MCF 10A (cell line): Measurements from ENCODE around the gene ANO2. TPM values are rescaled to one million over a fixed set of nuclear protein-coding genes. Genes with fewer than 3 reads are reported as not detected.

ENCODE experiments used
- BruUV-seq: library from RNA; stranded (reverse); fragments of 400-500 nt; replicated peaks from 2 replicates; lab custom pipeline; 2021; lab: Mats Ljungman, UMichigan
- CTCF ChIA-PET: fragments of 300-600 bp; sonication (Branson Sonifier 250); formaldehyde crosslinking; extraction: SDS; loops from one replicate; lab custom pipeline; 2021; ENCODE audit warnings: antibody characterized with exemption, inconsistent platforms; lab: Yijun Ruan, JAX
- POLR2A ChIA-PET: fragments of 300-600, 350-650 bp; sonication (Branson Sonifier 250); formaldehyde crosslinking; extraction: SDS; loops from one replicate; lab custom pipeline; 2020; ENCODE audit warnings: antibody characterized with exemption, inconsistent platforms; lab: Yijun Ruan, JAX
- DNase-seq: peaks from one replicate; pipeline ENCODE4 v3.0.0-alpha.2; 2018; ENCODE audit not compliant: unreplicated experiment
- H3K27ac Mint-ChIP-seq: one replicate; pipeline ENCODE4 v1.8.0; 2022; ENCODE audit warnings: mild to moderate bottlenecking, low read depth, mixed read lengths; ENCODE audit not compliant: unreplicated experiment
- H3K27me3 Mint-ChIP-seq: one replicate; pipeline ENCODE4 v1.8.0; 2022; ENCODE audit warnings: mixed read lengths; ENCODE audit not compliant: insufficient read depth, unreplicated experiment
- H3K36me3 Mint-ChIP-seq: one replicate; pipeline ENCODE4 v1.8.0; 2022; ENCODE audit warnings: mild to moderate bottlenecking, moderate library complexity, mixed read lengths; ENCODE audit not compliant: insufficient read depth, unreplicated experiment
- H3K4me1 Mint-ChIP-seq: one replicate; pipeline ENCODE4 v1.8.0; 2022; ENCODE audit warnings: mixed read lengths; ENCODE audit not compliant: insufficient read depth, unreplicated experiment
- H3K4me3 Mint-ChIP-seq: one replicate; pipeline ENCODE4 v1.8.0; 2022; ENCODE audit warnings: mild to moderate bottlenecking, moderate library complexity, mixed read lengths; ENCODE audit not compliant: unreplicated experiment
- H3K9me3 Mint-ChIP-seq: one replicate; pipeline ENCODE4 v1.8.0; 2022; ENCODE audit warnings: mixed read lengths; ENCODE audit not compliant: unreplicated experiment
- intact Hi-C: fragments of 100-400 bp; cut with micrococcal nuclease; formaldehyde crosslinking; loops from 2 replicates; pipeline ENCODE4 v1.14.1; 2022
- total RNA-seq: library from RNA; stranded (reverse); gene quantifications from 2 replicates; pipeline ENCODE4 v1.2.3, GENCODE V29; 2022
- TF ChIP-seq, protein P1 (sequence below): fragments of 200-600 bp; IDR thresholded peaks from one replicate; pipeline ENCODE4 v1.8.0; 2022; ENCODE audit warnings: antibody characterized with exemption, mild to moderate bottlenecking; ENCODE audit not compliant: unreplicated experiment

Gene ANO2
- total RNA-seq, 1 experiment from 2014 or later: not detected

GRCh38 chr12:5522432-5523335, 422.4 kb downstream of the ANO2 start:
- DNase-seq: no peak
- intact Hi-C loops: no loop called here
- no TSS peak for BruUV-seq
- Mint-ChIP-seq H3K4me3 (no peak overlapping the region), H3K36me3 (peaks cover 12% of the 10 kb centered on the region), H3K9me3 (peaks cover 25% of the 10 kb centered on the region), H3K27ac (no peak overlapping the region), H3K27me3 (no peaks in the 10 kb centered on the region), H3K4me1 (no peaks in the 10 kb centered on the region)
- ChIA-PET POLR2A (no interaction called here), CTCF (no interaction called here)
- TF ChIP-seq, protein P1, sequence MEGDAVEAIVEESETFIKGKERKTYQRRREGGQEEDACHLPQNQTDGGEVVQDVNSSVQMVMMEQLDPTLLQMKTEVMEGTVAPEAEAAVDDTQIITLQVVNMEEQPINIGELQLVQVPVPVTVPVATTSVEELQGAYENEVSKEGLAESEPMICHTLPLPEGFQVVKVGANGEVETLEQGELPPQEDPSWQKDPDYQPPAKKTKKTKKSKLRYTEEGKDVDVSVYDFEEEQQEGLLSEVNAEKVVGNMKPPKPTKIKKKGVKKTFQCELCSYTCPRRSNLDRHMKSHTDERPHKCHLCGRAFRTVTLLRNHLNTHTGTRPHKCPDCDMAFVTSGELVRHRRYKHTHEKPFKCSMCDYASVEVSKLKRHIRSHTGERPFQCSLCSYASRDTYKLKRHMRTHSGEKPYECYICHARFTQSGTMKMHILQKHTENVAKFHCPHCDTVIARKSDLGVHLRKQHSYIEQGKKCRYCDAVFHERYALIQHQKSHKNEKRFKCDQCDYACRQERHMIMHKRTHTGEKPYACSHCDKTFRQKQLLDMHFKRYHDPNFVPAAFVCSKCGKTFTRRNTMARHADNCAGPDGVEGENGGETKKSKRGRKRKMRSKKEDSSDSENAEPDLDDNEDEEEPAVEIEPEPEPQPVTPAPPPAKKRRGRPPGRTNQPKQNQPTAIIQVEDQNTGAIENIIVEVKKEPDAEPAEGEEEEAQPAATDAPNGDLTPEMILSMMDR: no peak

GRCh38 chr12:5521456-5522325, 423.4 kb downstream of the ANO2 start:
- Mint-ChIP-seq H3K27ac (no peak overlapping the region), H3K4me1 (no peaks in the 10 kb centered on the region), H3K36me3 (peaks cover 12% of the 10 kb centered on the region), H3K27me3 (no peaks in the 10 kb centered on the region), H3K4me3 (no peak overlapping the region), H3K9me3 (peaks cover 25% of the 10 kb centered on the region)
- TF ChIP-seq, protein P1: no peak
- CTCF ChIA-PET: interaction anchor here (1.0 kb wide), 1 partner anchor 11 kb away, joined by 4 read pairs; no protein-coding TSS in a partner anchor
- POLR2A ChIA-PET: no interaction called here
- intact Hi-C loops: no loop called here
- BruUV-seq: no TSS peak
- DNase-seq: no peak

GRCh38 chr12:5520831-5521230, 424.2 kb downstream of the ANO2 start:
- Mint-ChIP-seq H3K4me3 (no peak overlapping the region), H3K9me3 (peaks cover 22% of the 10 kb centered on the region), H3K27me3 (no peaks in the 10 kb centered on the region), H3K36me3 (peaks cover 12% of the 10 kb centered on the region), H3K4me1 (no peaks in the 10 kb centered on the region), H3K27ac (no peak overlapping the region)
- intact Hi-C loops: no loop called here
- BruUV-seq: no TSS peak
- no peak for DNase-seq
- CTCF ChIA-PET: interaction anchor here (1.0 kb wide), 1 partner anchor 12 kb away, joined by 4 read pairs; no protein-coding TSS in a partner anchor
- TF ChIP-seq, protein P1: no peak
- POLR2A ChIA-PET: no interaction called here

DNA sequence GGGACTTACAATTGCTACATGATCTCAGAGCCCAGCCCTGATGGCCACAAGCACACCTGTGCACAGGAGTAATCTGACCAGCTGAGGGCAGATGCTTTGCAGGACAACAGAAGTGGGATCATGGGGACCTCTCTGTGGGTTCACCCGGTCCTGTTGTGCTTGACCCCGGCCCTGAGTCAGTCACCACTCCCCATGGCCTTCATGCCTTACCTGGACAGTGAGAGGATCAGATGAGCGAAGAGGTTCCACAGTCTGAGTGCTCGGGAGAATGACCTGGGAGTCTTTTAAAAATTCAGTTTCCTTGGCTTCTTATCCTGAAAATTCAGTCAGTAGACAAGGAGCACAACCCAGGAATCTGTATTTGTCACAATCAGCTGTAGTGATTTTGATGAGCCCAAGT, 425.0 kb downstream of the ANO2 start:
- TF ChIP-seq, protein P1: no peak
- intact Hi-C loops: no loop called here
- Mint-ChIP-seq H3K27me3 (no peaks in the 10 kb centered on the region), H3K27ac (no peak overlapping the region), H3K4me3 (no peak overlapping the region), H3K4me1 (no peaks in the 10 kb centered on the region), H3K36me3 (peaks cover 12% of the 10 kb centered on the region), H3K9me3 (peaks cover 26% of the 10 kb centered on the region)
- DNase-seq: no peak
- ChIA-PET POLR2A (no interaction called here), CTCF (no interaction called here)
- no TSS peak for BruUV-seq
